K562 (cell line): ENCODE data around the gene BLTP3A. TPM values are rescaled to one million over a fixed set of nuclear protein-coding genes. Genes with fewer than 3 reads are reported as not detected.

Experiments used
- ATAC-seq: fragments of 200-7000 bp; cut with Tn5 transposase; 3 replicates; pipeline ENCODE4 v1.9.1; 2020; ENCODE audit warnings: moderate library complexity
- Bru-seq: library from RNA; stranded (reverse); fragments of 400-500 nt; gene quantifications from one replicate; lab custom pipeline; 2021; lab: Mats Ljungman, UMichigan
- BruChase-seq, 2 experiments: library from RNA; stranded (reverse); fragments of 400-500 nt; gene quantifications; one replicate each; lab custom pipeline; 2021; lab: Mats Ljungman, UMichigan
- BruUV-seq: library from RNA; stranded (reverse); fragments of 400-500 nt; replicated peaks from 2 replicates; lab custom pipeline; 2021; lab: Mats Ljungman, UMichigan
- CTCF ChIA-PET: fragments of 300-600 bp; formaldehyde crosslinking; extraction: SDS; loops from one replicate; lab custom pipeline; 2021; ENCODE audit warnings: low intra/inter-chr PET ratio; lab: Yijun Ruan, JAX
- POLR2A ChIA-PET: fragments of 300-600, 350-650 bp; sonication (Branson Sonifier 250); formaldehyde crosslinking; extraction: SDS; loops from one replicate; lab custom pipeline; 2021; ENCODE audit warnings: antibody characterized with exemption, inconsistent platforms; lab: Yijun Ruan, JAX
- DNase-seq, 4 experiments: peaks; one replicate each; pipeline versions ENCODE4 v3.0.0 to v3.0.0-alpha.2; 2011 to 2018; ENCODE audit warnings: low spot score in 3 of 4, mixed read lengths in 3 of 4; ENCODE audit errors: extremely low read depth in 1 of 4
- FAIRE-seq: peaks from 2 replicates; lab custom pipeline; 2011; peaks lifted over from hg19 to GRCh38; lab: Jason Lieb, UNC
- H2AFZ ChIP-seq: 2 replicates; pipeline ENCODE4 v1.6.0; 2011; ENCODE audit warnings: low read depth, low read length, control low read depth, inconsistent platforms
- H3K27ac ChIP-seq: fragments of 200-600 bp; 3 replicates; pipeline ENCODE4 v1.8.0; 2011; ENCODE audit warnings: low read depth, mild to moderate bottlenecking, control low read depth, inconsistent platforms, low read length, moderate library complexity, mixed read lengths; ENCODE audit errors: extremely low read depth
- H3K27me3 ChIP-seq, 2 experiments: fragments of 300-600 bp in 1 of 2; 2 replicates in 1 of 2; 3 replicates in 1 of 2; pipeline versions ENCODE4 v1.6.0 to v1.8.0; 2011; ENCODE audit warnings: inconsistent platforms in 2 of 2, low read length in 2 of 2, mild to moderate bottlenecking in 1 of 2, mixed read lengths in 1 of 2, moderate library complexity in 1 of 2; ENCODE audit not compliant: control insufficient read depth in 2 of 2, insufficient read depth in 2 of 2
- H3K36me3 ChIP-seq: fragments of 300-600 bp; 3 replicates; pipeline ENCODE4 v1.8.0; 2011; ENCODE audit warnings: mild to moderate bottlenecking, low read length, inconsistent platforms; ENCODE audit not compliant: control insufficient read depth, insufficient read depth
- H3K4me1 ChIP-seq, 2 experiments: fragments of 200-600 bp in 1 of 2; replicated peaks in 1 of 2; 2 replicates in 1 of 2; 3 replicates in 1 of 2; pipeline versions ENCODE4 v1.5.1 to v1.8.0; 2011; ENCODE audit warnings: inconsistent platforms in 2 of 2, low read length in 2 of 2, mild to moderate bottlenecking in 1 of 2, mixed read lengths in 1 of 2, moderate library complexity in 1 of 2; ENCODE audit not compliant: control insufficient read depth in 2 of 2, insufficient read depth in 2 of 2
- H3K4me2 ChIP-seq: 2 replicates; pipeline ENCODE4 v1.6.1; 2011; ENCODE audit warnings: low read length, control low read depth, inconsistent platforms, mixed read lengths; ENCODE audit not compliant: insufficient read depth
- H3K4me3 ChIP-seq: fragments of 200-600 bp; sonication (generic), shearing (Covaris generic); 2 replicates; pipeline ENCODE4 v1.5.1; 2016; ENCODE audit warnings: control low read depth, inconsistent platforms
- H3K79me2 ChIP-seq: fragments of 200-600 bp; 3 replicates; pipeline ENCODE4 v1.8.0; 2011; ENCODE audit warnings: low read length, inconsistent platforms; ENCODE audit not compliant: control insufficient read depth, insufficient read depth
- H3K9ac ChIP-seq, 2 experiments: 2 replicates each; pipeline versions ENCODE4 v1.6.0 to v1.6.1; 2011; ENCODE audit warnings: low read depth in 2 of 2, low read length in 2 of 2, control low read depth in 1 of 2, inconsistent platforms in 1 of 2, mild to moderate bottlenecking in 1 of 2, mixed read lengths in 1 of 2; ENCODE audit not compliant: insufficient read depth in 1 of 2
- H3K9me1 ChIP-seq: one replicate; pipeline ENCODE4 v1.6.0; 2011; ENCODE audit warnings: inconsistent platforms, mild to moderate bottlenecking, low read length, moderate library complexity; ENCODE audit not compliant: control insufficient read depth, insufficient read depth
- H3K9me3 ChIP-seq: replicated peaks from 2 replicates; pipeline ENCODE4 v1.5.1; 2011; ENCODE audit warnings: low read depth, low read length, inconsistent platforms; ENCODE audit not compliant: control insufficient read depth, insufficient read depth
- H4K20me1 ChIP-seq: replicated peaks from 2 replicates; pipeline ENCODE4 v1.6.1; 2011; ENCODE audit warnings: low read length, inconsistent platforms, mixed read lengths; ENCODE audit not compliant: control insufficient read depth, insufficient read depth
- GMEB1 ChIP-seq: fragments of 250-450 bp; sonication (Bioruptor Pico); IDR thresholded peaks from 2 replicates; pipeline ENCODE4 v1.4.0; 2020; ENCODE audit warnings: mild to moderate bottlenecking
- REST ChIP-seq, 2 experiments: fragments of 450-650 bp; formaldehyde crosslinking in 1 of 2; IDR thresholded peaks; 2 replicates each; pipeline versions ENCODE4 v1.4.0 to v1.6.1; 2014 to 2020; ENCODE audit warnings: mild to moderate bottlenecking in 2 of 2, borderline replicate concordance in 1 of 2, low read depth in 1 of 2
- ZNF197 ChIP-seq: fragments of 200-800 bp; sonication (Bioruptor generic); IDR thresholded peaks from 2 replicates; pipeline ENCODE4 v1.6.1; 2016; ENCODE audit warnings: low read depth, missing genetic modification characterization, missing compliant biosample characterization
- WGBS: fragments of 100-300 bp; shearing (Covaris generic); methylation state at CpG from one replicate; pipeline ENCODE4 v1.1.6; 2016; ENCODE audit warnings: low coverage, mixed read lengths; ENCODE audit not compliant: insufficient coverage; ENCODE audit errors: missing lambda C conversion rate; 5-methylcytosine and 5-hydroxymethylcytosine counted together
- in situ Hi-C: fragments of 300-500 bp; cut with MboI; formaldehyde crosslinking; loops from 4 replicates; pipeline ENCODE4 v1.15.0; 2018; ENCODE audit warnings: inconsistent platforms, mixed read lengths
- intact Hi-C: fragments of 100-400 bp; cut with micrococcal nuclease; formaldehyde crosslinking; loops from 2 replicates; pipeline ENCODE4 v1.14.2; 2022
- long read RNA-seq, 3 experiments: library from polyadenylated mRNA in 2 of 3; library from RNA in 1 of 3; unstranded in 2 of 3; stranded (forward) in 1 of 3; transcript quantifications; one replicate each; pipeline ENCODE4 v2.0.0, GENCODE V29; 2019 to 2022
- polyA minus RNA-seq, 3 experiments: library from RNA; depleted of rRNA, polyadenylated mRNA; stranded (reverse); fragments of >200 nt; gene quantifications; 2 replicates each; pipeline ENCODE4 v1.2.3, GENCODE V29; 2011
- polyA plus RNA-seq, 8 experiments: library from polyadenylated mRNA; depleted of rRNA in 4 of 8; stranded (reverse) in 5 of 8; unstranded in 3 of 8; fragments of >200 nt; fragmentation: Nextera tagmentation in 2 of 8; fragmentation: Illumina TruSeq in 1 of 8; extraction: Ambion mirVana in 2 of 8; extraction: Trizol in 1 of 8; gene quantifications; 2 replicates each; pipeline versions ENCODE4 v1.2.1 to v1.2.3, GENCODE V29; 2011 to 2014; ENCODE audit warnings: inconsistent platforms in 1 of 8, missing spikeins in 1 of 8
- total RNA-seq, 7 experiments: library from RNA; depleted of rRNA in 6 of 7; stranded (reverse); fragments of >200 nt in 6 of 7; fragmentation: Illumina TruSeq in 2 of 7; extraction: Trizol in 2 of 7; gene quantifications; 2 replicates each; pipeline versions ENCODE4 v1.2.1 to v1.2.3, GENCODE V29; 2011 to 2021; ENCODE audit warnings: low replicate concordance in 1 of 7

BLTP3A gene
- 63.2 and 83.7 TPM in 2 replicates for total RNA-seq (2011; cell fraction: chromatin; rRNA removed; ENCODE audit: low replicate concordance)
- 35.0 and 36.8 TPM in 2 replicates for total RNA-seq (2011; cell fraction: nucleolus; rRNA removed)
- total RNA-seq (2011; cell fraction: nucleoplasm; rRNA removed), result 39.5 and 45.3 TPM in 2 replicates
- total RNA-seq (2014; rRNA removed) (14.8 and 16.7 TPM in 2 replicates), total RNA-seq (2014; rRNA removed; fragmentation: Illumina TruSeq; extraction: Trizol) (21.5 and 24.6 TPM in 2 replicates), total RNA-seq (2015; rRNA removed; fragmentation: Illumina TruSeq; extraction: Trizol) (13.3 and 14.0 TPM in 2 replicates), total RNA-seq (2021) (30.2 and 34.6 TPM in 2 replicates), polyA plus RNA-seq (2011; rRNA removed) (29.3 and 33.0 TPM in 2 replicates), polyA plus RNA-seq (2014; fragmentation: Illumina TruSeq; extraction: Trizol) (26.6 and 27.2 TPM in 2 replicates), polyA plus RNA-seq (2014; fragmentation: Nextera tagmentation; extraction: Ambion mirVana) (1 to 10 TPM; 7.5 to 7.7 TPM), polyA plus RNA-seq (2014; rRNA removed) (15.5 and 17.9 TPM in 2 replicates), polyA minus RNA-seq (2011; rRNA and poly(A)+ RNA removed) (62.1 and 71.6 TPM in 2 replicates), Bru-seq, nascent RNA (percentile 82 among the genes with signal in this experiment), BruChase-seq, experiment 1, labeled RNA remaining after a 2-hour chase (percentile 89 among the genes with signal in this experiment), BruChase-seq, experiment 2, labeled RNA remaining after a 6-hour chase (percentile 88 among the genes with signal in this experiment)
- 23.9 and 26.2 TPM in 2 replicates for polyA plus RNA-seq (2011; cell fraction: cytosol; rRNA removed)
- polyA plus RNA-seq (2011; cell fraction: nucleus; rRNA removed), result 16.4 and 18.6 TPM in 2 replicates
- polyA plus RNA-seq (2012), result 12.0 and 23.2 TPM in 2 replicates
- 38.1 and 38.5 TPM in 2 replicates for polyA minus RNA-seq (2011; cell fraction: cytosol; rRNA and poly(A)+ RNA removed)
- polyA minus RNA-seq (2011; cell fraction: nucleus; rRNA and poly(A)+ RNA removed), result 14.1 and 23.9 TPM in 2 replicates
- long read RNA-seq, experiment 1, full-length matches to known transcripts, result 1 of 69 reads
- long read RNA-seq, experiment 1, partial matches to known transcripts, result 27 of 69 reads
- long read RNA-seq, experiment 1, other reads (novel, unspliced or antisense), result 41 of 69 reads
- long read RNA-seq, experiment 2, full-length matches to known transcripts, result 4 of 35 reads
- long read RNA-seq, experiment 2, partial matches to known transcripts, result 4 of 35 reads
- long read RNA-seq, experiment 2, other reads (novel, unspliced or antisense), result 27 of 35 reads
- long read RNA-seq, experiment 3, partial matches to known transcripts, result 1 of 6 reads
- long read RNA-seq, experiment 3, other reads (novel, unspliced or antisense), result 5 of 6 reads

- peaks cover 3% of the 10 kb centered on the region; the same call in 1 of the 3 replicates for H3K36me3 ChIP-seq
- H3K4me2 ChIP-seq, result peak within 1 kb of the TSS; percentile 90
- peak; percentile 93 for ATAC-seq
- ChIA-PET POLR2A (interaction anchor here (0.6 to 4.7 kb wide), 29 partner anchors 8 to 1083 kb away, joined by 3 to 56 read pairs (median 4); partner anchors contain the start of gene SNRPC), CTCF (interaction anchor here (0.6 kb wide), 2 partner anchors 17 to 95 kb away, joined by 4 read pairs; no protein-coding TSS in a partner anchor)
- H4K20me1 ChIP-seq, result no peaks in the 10 kb centered on the region
- no peaks in the 10 kb centered on the region; the same call in 1 of the 2 replicates for H3K9me3 ChIP-seq
- FAIRE-seq, result no peak
- H3K27ac ChIP-seq, result peak within 1 kb of the TSS; percentile 95
- intact Hi-C loops, result loop anchor here (2.0 to 10.0 kb wide), 5 partner anchors 35 to 173 kb away; partner anchors contain the start of genes ILRUN and SNRPC
- peaks cover 46% of the 10 kb centered on the region for H3K79me2 ChIP-seq
- H3K4me3 ChIP-seq, result peak within 1 kb of the TSS; percentile 68
- H2AFZ ChIP-seq, result peak within 1 kb of the TSS; percentile 97
- peak within 1 kb of the TSS; percentile 96 to 98 for H3K9ac ChIP-seq
- H3K9me1 ChIP-seq, result no peaks in the 10 kb centered on the region
- peak; percentile 92 to 96 (median 96) for DNase-seq
- in situ Hi-C loops, result no loop called here
- WGBS, result under 1% methylated on average over 88 of the region's 99 CpGs
- H3K27me3 ChIP-seq, result no peaks in the 10 kb centered on the region
- BruUV-seq, result no TSS peak
- H3K4me1 ChIP-seq, result peaks cover 8 to 14% of the 10 kb centered on the region in 2 experiments; a peak in 3 of 5 replicates
- TF ChIP-seq GMEB1 (CRISPR knock-in tag), result peak; percentile 71
- no peak for TF ChIP-seq ZNF197 (CRISPR knock-in tag)
- TF ChIP-seq REST (IDR thresholded peaks at IDR 0.05; ENCODE audit: borderline replicate concordance), result peak; percentile 1
- TF ChIP-seq REST (CRISPR knock-in tag; IDR thresholded peaks at IDR 0.05; ENCODE audit: low read depth), result no peak
Measured at GRCh38 chr6:34791701-34792604, at the start of gene BLTP3A. BLTP3A (plus strand) TSS chr6:34792083; CDS start chr6:34792251, 168 bp downstream.
